NCI-H2227 treated with DMSO at 0.1 percent for 48 hours (cell line): ENCODE results near the gene CLSTN2.

Source experiments
- DNase-seq: peaks from one replicate; lab custom pipeline; 2025; lab: John Stamatoyannopoulos, UW

CLSTN2 gene

DNA sequence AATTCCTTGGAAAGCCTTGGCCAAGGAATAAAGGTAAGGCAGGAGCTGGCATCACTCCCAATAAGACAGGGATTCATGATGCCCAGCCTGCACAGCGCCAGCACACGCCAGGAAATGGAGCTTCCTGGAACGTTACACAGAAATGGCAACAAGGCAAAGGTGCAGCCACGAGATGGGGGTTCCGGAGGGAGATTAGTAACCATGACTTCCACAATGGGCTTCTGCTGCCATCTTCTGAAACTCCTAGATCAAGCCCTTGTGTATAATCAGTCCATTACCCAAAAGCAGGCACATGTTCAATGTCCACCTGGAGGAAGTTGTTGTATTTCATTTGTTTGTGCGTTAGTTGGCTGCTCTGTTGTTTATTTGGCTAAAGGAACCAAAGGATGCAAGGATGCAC is 611.7 kb downstream of the CLSTN2 start:
- DNase-seq = no peak

DNA sequence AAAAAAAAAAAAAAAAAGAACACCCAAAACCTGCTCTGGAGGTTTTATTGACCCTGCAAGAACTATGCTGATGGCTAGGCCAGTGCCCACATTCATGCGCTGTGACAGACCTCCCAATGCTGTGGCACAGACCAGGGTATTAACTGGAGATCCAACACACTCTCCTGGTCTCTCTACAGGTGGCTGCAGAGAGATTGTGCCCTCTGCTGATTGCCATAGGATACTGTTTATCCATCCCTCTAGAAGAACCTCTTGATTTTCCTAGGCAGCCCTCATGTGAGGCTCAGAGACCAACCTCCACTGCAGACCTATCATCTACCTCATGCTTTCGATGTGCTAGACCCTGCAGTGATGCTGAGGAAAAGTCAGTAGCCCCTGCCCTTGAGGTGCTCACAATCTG is 617.4 kb downstream of the CLSTN2 start:
- DNase-seq = no peak

DNA sequence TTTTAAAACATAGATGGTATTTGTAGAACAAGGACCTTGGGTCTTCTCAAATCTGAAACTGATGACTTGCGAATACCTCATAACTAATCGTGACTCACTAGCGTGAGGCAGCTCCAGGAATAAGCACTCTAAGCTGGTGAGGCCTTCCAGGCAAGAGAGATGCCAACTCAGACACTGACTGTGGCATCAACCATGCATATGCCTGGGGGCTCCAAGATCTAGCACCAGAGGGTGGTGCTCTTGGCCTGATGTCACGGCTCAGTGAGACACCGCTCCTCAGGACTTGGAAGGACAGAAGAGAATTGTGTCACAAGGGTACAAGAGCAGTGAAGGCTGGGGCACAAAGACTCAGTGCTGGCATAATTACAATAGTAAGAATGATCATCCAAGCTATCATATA is 617.9 kb downstream of the CLSTN2 start:
- no peak for DNase-seq

DNA sequence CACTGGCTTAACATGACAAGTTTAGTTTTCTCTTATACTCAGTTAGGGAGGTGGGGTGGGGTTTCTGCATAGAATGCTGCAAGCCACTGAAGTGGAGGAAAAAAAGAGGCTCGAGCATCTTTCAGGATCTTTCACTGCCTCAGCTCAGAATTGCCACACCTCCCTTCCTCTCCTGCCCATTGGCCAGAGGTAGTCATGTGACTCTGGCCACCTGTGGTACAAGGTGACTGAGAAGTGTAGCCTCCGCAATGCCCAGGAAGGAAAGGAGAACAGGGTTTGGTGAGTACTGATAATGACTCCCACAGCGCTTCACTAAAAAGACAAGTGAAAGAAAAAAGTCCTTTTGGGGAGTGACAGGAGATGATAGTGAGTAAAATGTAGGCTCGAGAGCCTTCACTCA is 618.6 kb downstream of the CLSTN2 start:
- no peak for DNase-seq

DNA sequence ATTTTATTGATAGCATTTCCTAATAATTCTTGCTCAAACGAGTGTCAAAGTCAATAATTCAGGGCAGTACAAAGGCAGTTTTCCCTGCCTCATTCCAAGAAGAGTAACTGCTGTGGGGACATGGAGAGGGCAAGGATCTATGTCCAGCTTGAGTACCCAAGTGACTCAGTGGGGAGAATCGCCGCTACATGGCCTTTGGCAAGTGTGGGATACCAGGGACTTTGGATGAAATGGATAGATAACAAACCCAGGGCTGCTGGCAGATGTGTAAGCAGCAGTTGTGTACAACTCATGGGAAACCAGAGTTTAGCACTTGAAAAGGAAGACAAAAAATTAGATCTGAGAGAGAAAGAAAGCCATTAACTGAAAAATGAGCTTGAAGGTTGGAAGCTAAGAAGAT is 620.7 kb downstream of the CLSTN2 start:
- no peak for DNase-seq

DNA sequence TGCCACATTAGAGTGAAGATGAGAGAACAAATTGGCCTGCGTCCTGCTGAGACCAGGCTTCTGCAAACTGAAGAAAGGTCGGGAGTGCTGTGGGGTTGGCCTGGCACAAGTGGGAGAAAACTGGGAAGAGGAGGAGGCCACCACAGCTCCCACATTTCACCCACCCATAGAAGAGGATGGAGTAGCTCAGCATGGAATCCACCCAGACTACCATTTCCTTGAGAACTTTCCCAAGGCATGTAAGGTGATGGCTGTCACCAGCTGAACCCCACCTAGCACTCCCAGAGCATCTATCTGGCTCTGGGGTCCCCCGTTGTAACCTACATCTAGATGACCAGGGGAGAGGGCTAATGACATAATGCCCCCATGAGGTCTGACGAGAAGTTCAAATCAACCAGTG is 622.5 kb downstream of the CLSTN2 start:
- DNase-seq = no peak

DNA sequence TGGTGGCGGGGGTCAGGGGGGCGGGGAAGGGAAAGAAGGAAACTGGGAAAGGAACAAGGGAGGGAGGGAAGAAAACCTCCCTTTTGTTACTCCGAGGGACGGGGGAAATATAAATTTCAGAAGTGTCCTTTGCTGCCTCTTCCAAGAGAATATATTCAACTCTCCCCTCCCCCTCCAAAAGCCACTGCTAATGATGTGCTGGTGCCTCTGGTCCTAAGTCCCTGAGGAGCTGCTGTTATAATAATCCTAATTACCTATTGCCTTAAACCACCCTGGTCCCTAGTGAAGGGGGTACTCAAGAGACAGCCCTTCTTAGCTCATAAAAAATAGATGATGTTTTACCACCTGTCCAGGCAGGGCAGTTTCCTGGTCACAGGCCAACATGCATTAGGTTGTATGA is 624.6 kb downstream of the CLSTN2 start:
- peak; percentile 40 for DNase-seq

DNA sequence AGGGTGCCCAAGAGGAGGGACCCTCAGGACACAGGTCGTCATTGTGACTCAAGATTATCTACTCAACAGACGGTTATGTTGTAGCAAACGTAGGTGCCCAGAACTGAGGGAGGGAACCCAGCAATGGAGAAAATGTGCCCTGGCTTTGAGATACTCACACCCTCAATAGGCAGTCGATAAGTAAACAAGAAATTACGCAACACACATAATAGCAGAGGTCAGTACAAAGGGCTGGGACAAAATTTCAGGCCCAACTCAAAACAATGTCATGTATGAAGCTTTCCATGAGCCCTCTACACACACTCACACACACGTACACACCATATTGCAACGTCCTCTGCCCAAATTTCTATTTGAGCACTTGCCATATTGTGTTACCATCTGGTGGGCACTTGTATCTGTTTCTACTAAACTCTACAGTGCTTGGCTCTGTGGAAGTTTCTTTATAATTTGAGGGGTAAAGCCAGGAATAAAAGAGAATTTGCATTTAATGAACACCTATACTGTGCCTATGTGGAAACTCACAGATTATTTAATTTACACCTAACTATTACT is 628.3 kb downstream of the CLSTN2 start:
- DNase-seq = no peak

DNA sequence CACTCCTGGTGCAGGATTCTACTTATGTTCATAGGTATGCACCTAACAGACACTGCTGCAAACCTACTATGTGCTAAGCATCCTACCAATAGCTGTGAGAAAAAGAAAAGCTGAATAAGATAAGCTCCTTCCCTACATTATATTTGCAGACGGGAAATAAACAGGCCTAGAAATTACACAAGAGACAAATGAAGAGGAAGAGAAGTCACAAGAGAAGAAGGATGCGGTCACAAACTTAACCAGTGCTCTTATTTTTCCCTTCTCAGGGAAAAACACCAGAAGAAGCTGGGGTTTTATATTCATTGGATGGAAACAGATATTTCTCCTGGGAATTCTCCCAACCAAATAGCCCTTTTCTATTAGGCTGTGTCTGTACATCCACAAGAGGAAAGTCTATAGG is 633.1 kb downstream of the CLSTN2 start:
- DNase-seq = no peak

DNA sequence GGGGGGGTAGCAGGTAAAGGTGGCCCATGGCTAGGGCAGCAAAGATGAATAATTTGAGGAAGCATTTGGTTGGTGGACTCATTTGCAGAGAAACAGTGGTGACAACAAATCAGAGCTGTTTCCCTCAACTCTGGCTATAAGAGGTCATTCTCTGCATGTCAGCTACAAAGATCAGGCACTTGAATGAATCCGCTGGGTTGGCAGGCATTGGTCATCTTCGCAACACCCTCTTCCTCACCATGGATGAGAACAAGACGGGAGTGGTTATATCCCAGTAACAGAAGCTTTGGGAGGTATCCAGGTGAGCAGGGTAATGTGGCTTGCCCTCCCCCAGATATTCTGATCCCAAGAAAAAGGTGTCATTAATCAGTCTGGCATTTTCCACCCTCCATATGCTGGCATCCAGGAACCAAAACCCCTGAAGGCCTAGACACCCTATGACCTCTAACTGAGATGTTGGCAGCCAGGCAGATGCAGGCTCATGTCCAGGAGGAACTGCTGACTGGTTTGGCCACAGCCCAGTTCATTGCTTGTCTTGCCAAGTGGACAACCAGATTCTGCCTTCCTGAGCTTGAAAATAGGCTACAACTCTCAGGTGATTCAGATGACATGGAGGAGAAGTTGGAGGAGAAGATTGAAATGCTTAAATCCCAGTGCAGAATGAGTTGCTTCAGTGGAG is 634.0 kb downstream of the CLSTN2 start:
- no peak for DNase-seq

DNA sequence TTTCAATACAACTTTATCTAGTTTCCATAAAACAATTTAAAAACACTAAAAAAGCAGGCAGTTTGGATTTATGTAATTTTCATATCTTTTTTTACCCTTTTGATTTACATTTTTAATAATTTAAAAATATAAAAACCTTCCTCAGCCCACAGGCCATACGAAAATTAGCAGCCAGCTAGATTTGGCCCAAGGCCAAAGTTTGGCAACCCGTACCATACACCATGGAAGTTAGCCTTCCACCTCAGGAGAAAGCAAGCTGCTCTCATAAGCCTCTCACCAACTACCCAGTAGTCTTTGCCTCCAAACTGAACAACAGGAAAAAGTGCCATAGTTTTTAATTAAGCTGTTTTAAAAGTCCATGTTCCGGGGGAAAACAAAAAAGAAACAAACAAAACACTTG is 635.6 kb downstream of the CLSTN2 start:
- no peak for DNase-seq

DNA sequence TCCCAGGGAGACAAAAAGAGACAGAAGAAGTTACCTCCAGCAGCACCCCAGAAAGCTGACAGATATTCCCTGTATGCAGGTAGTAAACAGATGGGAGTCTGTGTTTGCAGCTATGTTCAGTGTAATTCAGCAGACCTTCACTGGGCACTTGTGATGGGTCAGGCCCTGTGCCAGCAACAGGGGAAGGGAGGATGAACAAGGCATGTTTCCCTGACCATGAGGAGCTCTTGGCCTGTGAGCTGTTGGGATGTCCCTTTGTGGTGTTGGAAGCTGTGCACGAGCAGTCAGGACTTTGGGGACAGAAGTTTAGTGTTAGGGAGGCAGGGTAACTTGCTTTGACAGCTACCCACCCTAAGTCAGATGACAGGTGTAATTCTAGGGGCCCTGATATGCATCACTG is 636.9 kb downstream of the CLSTN2 start:
- no peak for DNase-seq

DNA sequence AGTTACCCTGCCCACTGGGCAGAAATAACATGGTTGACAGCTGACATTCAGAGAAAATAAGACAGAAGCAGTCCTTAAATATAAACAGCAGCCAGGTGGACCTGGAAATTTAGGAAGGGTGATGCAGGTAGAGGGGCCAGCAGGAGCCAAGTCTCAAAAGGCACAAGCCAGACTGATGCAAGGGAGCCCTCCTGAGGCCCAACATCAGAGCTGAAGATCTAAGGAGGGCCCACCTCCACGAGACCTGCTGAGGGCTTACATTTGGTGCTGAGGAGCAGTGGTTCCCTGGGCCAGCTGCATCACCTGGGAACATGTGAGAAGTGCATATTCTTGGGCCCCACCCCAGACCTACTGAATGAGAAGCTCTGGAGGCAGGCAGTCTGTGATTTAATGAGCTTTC is 637.3 kb downstream of the CLSTN2 start:
- DNase-seq = no peak

DNA sequence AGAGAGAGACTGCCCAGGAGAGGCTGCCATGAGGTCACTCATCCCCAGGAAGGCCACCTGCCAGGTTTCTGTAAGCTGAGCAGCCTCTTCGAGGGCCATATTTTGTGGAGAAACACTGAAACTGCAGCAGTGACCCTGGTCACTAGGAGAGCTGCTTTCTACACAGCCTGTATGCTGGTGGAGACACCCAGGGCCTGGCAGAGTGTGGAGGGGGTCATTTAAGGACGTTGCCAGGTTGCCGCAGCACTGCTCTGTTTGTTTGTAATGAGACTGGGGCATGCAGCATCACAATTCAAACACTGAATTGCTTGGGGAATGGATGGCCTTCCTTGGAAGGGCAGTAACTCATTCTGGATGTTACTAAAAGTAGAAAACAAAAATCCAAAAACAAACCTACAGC is 638.0 kb downstream of the CLSTN2 start:
- peak; percentile 1 for DNase-seq

DNA sequence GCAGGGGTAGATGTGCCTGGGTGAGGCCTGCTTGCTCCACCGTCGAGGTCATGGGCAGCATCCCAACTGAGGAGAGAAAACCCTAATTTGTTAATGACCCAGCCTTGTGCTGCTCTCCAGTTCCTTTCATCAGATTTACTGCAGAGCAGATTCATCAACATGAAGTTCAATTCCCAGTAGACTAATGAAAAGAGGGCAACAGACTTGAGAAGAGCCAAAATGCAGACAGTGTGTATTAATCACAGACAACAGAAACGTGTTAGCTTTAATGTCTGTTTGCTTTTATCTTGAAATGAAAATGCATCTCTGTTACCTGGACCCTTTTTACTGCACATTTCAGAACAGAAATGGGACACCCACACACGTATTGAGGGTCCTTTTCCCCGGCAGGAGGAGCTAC is 639.4 kb downstream of the CLSTN2 start:
- no peak for DNase-seq

DNA sequence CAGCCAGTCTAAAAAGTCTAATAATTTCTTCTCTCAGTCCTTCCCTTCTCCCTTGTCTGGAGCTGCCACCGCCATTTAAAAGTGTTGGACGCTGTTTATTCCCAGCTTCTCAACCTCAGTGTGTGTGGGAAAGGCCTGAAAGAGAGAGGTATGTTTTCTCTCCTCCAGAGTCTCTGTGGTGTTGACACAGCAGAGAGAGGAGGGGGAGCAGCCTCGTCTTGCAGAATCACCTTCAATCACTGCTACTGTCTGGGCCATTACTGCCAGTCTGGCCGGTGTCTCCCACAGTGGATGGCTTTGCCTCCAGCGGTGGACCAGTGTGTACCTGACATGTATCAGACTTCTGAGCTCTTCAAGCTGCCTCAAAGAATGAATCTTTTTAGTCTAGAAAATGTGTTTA is 641.5 kb downstream of the CLSTN2 start:
- no peak for DNase-seq

DNA sequence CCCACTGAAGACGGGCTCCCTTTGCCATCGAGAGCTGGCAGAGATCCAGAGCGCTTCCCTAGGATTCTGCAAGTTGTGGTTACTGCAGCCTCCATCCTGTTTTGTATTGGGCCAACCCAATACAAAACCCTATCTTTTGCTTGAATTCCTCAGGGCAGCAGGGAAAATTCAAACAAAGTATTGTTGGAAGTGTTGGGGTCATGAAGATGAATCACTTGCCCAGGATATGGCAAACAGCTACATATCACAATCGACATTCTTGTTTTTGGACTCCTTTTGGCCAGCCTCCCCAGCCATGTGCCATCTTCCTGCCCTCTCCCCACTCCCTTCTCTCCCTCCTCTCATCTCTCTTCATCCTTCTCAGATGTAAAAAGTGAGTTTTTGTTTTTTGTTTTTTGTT is 642.9 kb downstream of the CLSTN2 start:
- DNase-seq = no peak

DNA sequence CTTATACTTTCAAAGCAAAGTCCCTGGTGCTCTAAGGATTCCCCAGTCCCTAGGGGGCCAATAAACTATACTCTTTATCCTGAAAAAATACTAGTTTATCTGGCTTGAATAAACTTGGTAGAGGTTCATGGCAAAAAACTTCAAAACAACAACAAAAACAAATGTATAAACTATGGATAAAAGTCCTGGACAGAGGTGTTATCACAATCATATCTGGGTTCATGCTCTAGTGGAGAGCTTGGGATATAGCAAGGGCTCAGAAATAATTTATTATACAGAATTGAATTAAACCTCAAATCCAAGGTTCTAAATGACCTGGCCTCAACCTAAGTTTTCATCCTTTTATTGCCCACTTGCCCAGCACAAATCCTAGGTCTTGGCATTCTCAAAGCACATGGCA is 644.3 kb downstream of the CLSTN2 start:
- DNase-seq = no peak

DNA sequence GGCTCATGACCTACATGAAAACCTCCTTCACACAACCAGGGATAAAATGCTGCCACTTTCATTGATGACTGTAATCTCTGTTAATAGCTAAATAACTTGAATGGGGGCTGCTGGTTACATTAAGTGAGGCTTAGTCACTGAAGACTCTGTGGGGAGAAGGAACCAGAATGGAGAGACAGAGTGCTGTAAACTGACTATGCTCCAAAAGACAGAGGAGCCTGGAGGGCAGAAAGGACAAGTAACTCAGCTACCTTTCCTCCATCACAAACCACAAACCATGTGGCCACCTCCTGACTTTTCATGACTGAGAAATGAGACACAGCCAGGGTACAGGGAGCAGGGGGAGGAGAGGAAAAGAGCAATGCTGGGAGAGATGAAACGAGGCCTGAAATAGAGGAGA is 645.8 kb downstream of the CLSTN2 start:
- DNase-seq = no peak

DNA sequence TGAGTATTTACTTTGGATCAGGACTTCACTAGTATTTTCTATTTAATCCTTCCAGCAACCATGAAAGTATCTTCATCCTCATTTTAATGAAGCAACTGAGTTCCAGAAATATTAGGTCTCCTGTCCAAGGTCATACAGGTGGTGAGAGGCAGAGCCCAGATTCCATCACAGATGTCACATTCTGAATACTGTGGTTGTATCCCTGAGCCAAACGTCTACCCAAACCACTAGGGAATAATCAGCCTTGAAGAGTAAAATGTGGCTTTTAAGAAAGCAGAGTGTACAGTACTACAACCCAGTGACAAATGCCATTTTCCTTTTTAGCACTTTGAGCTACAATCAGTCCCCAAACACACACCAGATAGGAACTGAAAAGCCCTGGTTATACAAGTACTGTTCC is 649.6 kb downstream of the CLSTN2 start:
- no peak for DNase-seq

DNA sequence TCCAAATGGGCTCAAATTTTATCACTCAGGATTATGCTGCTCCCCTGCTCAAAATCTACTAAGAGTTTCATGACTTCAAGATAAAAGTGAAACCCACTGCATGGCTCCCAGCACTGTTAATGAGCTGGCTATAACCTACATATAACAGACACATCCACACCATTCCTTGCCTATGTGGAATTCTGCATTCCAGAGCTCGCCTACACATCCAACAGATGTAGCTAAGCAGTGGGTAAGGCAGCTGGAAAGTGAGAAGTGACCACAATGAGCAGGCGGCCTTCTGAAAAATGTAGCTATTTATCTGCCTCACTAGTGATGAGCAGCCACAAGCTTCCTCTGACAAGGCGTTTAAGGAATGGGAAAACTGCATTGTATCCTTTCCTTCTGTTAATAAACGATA is 650.8 kb downstream of the CLSTN2 start:
- DNase-seq = no peak

DNA sequence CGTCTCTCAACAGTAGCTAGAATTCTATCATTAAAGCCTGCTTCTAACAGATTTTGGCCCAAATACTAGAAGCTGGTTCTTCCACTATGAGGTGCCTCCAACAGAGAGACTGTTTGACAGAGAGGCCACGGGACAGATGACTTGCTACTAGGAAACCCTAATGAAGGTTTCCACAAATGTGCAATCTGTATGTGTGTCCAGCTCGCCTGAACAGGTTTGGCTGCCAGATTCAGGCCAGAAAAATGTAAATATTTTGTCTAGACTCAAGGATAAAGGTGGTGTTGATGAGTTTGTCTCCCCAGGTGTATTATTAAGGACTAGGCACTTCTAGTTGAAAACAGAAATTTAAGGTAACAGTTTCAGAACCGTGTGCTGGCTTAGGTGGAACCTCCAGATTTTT is 651.3 kb downstream of the CLSTN2 start:
- DNase-seq = no peak

DNA sequence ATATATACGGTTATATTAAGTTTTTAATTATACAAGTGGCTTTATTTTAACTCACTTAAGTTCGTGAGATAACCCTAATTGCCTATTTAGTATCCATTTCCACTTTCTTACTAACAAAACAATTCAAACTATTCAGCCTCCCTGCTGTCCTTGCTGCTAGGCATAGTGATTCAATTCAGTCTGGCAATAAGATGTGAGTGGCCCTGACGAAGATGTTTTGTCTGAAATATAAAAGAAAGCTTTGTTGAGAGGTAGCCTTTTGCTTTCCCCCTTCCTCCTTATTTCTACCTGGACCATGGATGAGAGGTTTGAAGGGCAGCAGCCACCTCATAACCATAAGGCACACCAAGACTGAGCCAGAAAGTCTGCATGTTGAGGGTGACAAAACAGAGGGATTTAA is 653.6 kb downstream of the CLSTN2 start:
- no peak for DNase-seq

DNA sequence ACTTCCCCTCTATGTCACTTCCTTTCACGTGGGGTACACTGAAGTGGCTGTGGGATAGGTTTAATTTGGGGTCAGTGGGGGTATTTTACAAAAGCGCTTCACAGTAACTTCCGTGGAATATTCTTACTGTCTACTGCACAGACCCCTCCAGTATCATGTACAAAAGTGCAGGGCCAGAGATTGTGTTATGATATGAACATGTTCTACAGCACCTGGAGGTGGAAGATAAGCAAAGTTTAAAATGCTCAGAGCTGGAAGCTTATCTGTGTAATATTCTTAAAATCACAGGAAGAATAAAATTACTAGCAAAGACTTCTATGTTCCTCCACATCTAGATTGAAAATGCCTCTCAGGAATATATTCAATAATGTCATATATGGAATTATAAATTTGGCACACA is 658.8 kb downstream of the CLSTN2 start:
- DNase-seq = no peak

DNA sequence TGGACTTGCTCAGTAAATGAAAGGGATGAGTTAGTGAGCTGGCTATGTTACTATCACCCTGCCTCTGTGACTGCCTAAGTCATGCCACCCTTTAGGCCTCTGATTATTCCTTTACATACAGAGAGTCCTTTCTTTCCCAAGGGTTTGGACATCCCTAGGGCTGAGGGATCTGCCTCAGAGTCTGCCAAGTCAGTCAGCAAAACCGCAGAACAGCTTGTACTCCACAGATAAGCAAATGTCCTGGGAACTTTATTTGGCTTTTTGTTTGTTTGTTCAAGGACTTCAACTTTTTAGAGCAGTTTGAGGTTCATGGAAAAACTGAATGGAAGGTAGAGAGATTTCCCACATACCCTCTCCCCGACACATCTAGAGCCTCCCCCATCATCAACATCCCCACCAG is 660.3 kb downstream of the CLSTN2 start:
- no peak for DNase-seq
